HG03175 (cell line): Measurements from ENCODE around the gene IRF7.

Experiments
- ATAC-seq: cut with Tn5 transposase; IDR thresholded peaks from one replicate; pipeline ENCODE4 v1.9.1; 2021; ENCODE audit warnings: mild to moderate bottlenecking, moderate library complexity; ENCODE audit not compliant: unreplicated experiment

IRF7 gene

GRCh38 chr11:609341-609811 lies 6.4 kb downstream of the IRF7 start:
- ATAC-seq: no peak

DNA sequence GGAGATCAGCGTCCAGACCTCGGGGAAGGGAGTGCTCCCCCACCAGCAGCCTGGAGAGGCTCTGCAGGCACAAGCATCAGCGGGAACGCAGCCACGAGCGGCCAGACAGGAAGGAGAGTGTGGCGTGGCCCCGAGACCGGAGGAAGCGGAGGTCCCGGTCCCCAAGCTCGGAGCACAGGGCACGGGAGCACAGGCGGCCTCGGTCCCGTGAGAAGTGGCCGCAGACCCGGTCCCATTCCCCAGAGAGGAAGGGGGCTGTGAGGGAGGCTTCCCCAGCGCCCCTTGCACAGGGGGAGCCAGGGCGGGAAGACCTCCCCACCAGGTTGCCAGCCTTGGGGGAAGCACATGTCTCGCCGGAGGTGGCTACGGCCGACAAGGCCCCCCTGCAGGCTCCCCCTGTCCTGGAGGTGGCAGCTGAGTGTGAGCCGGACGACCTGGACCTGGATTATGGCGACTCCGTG lies 6.9 kb downstream of the IRF7 start:
- no peak for ATAC-seq

DNA sequence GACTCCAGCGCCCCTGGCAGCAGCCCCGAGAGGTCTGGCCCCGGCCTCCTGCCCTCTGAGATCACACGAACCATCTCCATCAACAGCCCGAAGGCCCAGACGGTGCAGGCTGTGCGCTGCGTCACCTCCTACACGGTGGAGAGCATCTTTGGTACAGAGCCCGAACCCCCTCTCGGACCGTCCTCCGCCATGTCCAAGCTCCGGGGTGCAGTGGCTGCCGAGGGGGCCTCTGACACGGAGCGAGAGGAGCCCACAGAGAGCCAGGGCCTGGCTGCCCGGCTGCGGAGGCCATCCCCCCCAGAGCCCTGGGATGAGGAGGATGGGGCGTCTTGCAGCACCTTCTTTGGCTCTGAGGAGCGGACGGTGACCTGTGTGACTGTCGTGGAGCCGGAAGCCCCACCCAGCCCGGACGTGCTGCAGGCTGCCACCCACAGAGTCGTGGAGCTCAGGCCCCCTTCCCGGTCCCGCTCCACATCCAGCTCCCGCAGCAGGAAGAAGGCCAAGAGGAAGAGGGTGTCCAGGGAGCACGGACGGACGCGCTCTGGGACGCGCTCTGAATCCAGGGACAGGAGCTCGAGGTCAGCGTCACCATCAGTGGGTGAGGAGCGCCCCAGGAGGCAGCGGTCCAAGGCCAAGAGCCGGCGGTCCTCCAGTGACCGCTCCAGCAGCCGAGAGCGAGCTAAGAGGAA lies 7.6 kb downstream of the IRF7 start:
- ATAC-seq: no peak

- ATAC-seq: no peak
Measured at GRCh38 chr11:607020-607780, 8.6 kb downstream of the IRF7 start.

DNA sequence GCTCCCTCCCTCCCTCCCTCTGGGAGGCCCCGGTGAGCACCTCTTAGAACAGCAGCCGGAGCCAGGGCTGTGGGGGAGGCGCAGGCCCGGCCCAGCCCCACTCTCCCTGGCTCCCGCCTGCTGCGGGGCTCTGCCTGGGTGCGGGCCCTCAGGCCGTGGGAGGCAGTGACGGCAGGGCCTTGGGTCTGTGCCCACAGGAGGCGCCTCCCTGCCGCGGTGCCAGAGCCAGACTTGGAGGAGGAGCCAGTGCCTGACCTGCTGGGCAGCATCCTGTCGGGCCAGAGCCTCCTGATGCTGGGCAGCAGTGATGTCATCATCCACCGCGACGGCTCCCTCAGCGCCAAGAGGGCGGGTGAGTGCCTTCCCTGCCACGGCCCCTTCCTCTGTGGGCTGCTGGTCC lies 9.5 kb downstream of the IRF7 start:
- ATAC-seq: no peak

DNA sequence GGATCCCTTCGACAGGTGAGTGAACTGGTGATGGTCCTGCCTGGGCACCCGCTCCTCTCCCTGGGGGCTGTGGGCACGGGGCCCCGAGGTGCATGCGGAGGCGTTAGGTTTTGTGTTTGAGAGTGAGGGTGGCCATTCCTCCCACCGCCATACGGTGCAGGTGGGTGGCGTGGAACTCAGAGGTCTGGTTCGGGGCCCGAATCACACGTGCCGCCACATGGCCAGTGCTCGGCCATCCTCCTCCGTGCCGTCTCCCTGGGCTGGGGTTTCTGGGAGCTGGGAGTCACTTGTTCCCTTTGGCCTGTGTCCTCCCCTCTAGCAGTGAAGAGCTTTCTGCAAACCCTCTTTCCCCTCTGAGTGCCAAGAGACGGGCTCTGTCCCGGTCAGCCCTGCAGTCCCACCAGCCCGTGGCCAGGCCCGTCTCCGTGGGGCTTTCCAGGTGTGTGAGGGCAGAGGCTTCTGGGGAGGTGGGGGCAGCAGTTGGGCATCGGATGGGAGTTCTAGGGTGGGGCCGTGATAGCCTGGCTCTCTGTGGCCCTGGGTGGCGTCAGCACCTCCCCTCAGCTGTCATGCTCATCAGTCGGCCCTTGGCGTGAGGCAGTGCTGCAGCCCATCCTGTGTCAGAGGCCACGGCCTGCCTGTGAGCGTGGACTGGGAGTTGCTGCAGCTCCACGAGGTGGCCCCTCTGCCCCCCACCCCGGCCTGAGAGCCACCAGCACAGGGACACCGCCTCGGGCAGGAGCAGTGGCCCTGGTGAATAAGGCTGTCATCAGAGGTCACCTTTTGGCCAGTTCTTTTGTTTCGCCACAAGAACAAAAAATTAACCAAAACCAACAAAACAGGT lies 10.2 kb downstream of the IRF7 start:
- ATAC-seq: no peak

GRCh38 chr11:603154-603553 lies 12.6 kb downstream of the IRF7 start:
- ATAC-seq: no peak

- ATAC-seq: no peak
Measured at GRCh38 chr11:601573-602245, 14.0 kb downstream of the IRF7 start.

- ATAC-seq: no peak
Measured at GRCh38 chr11:598005-598680, 17.6 kb downstream of the IRF7 start.

DNA sequence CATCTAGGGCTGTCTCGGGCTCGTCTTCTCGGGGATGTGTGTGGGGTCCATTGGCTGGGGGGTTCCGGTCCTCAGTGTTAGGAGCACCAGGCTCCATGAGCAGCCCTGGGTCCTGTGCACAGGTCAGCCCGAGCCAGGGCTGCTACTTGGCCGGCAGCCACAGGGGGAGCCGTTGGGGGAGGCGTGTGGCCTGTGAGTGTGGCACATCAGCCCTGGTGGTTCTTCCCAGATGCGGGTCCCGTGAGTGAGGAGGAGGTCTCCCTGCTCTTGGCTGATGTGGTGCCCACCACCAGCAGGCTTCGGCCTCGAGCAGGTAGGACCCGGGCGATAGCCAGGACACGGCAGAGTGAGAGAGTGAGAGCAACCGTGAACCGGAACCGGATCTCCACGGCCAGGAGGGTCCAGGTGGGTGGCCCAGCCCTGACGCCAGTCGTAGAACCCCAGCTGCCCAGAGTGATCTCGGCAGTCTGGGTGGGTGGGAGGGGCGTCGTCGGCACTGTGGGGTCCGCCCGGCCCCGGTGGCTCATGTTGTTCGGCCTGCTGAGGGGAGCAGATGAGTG lies 18.5 kb downstream of the IRF7 start:
- no peak for ATAC-seq

DNA sequence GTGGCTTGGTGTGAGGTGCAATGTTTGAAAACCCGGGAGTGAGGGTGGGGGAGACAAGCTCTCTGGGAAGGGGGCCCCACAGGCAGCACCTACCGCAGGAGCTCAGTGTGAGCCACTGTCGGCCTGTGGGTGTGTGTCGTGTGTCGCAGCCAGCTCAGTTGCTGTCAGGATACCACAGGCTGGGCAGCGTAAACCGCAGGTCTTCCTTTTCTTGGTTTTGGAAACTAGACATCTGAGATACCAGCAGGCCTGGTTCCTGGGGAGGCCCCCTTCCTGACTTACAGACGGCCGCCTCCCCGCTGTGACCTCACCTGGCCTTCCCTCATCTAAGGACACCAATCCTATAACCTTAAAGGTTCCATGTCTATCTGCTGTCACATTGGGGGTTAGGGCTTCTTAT lies 19.4 kb downstream of the IRF7 start:
- ATAC-seq: no peak

DNA sequence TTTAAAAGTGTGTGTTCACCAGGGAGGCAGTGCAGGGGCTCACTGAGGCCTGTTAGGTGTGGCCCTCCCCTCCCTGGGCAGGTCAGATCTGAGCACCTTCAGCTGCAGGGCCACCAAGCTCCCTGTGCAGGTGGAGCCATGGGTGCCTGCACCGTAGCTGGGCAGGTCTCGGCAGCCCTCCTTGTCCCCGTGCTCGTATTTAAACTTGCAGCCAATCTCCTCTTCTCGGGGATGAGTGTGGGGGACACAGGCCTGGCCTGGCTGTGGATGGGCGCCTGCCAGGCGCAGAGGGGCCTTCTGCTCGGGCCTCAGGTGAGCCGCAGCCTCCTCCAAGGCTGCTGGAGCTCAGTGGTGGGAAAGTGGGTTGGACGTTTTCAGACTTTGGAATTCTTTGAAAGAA lies 20.4 kb downstream of the IRF7 start:
- ATAC-seq: no peak

DNA sequence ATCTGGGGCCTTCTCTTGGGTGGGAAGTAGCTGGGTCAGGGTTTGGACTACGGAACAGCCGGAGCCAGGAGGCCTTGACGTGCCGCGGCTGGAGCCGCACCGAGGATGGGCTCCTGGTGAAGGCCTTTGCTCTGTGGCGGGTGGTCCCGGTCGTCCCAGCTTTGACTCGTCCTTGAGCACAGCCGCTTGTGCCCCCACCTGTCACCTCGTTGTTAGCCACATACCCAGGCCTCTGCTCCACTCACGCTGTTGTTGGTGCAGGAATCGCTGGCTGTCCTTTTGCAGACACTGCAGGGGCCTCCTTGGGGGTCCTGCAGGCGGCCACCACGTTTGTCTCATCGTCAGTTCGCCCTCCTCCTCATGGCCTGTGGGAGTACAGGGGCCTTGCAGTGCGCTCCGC lies 22.4 kb downstream of the IRF7 start:
- ATAC-seq: no peak

- ATAC-seq: no peak
Measured at GRCh38 chr11:592918-593317, 22.8 kb downstream of the IRF7 start.

DNA sequence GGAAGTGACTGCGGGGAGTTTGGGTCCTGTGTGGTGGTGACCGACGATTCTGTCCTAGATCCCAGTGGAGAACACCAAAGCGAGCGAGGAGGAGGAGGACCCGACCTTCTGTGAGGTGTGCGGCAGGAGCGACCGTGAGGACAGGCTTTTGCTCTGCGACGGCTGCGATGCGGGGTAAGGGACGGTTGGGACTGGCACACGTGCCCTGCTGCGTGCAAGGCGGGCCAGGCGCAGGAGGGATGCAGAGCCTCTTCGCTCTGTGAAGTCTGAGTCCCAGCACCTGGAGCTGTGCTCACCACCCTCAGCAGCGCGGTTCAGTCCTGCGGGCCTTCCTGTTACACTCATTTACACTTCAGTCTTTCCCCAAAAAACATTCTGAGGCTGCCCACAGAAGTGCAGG lies 23.2 kb downstream of the IRF7 start:
- no peak for ATAC-seq

DNA sequence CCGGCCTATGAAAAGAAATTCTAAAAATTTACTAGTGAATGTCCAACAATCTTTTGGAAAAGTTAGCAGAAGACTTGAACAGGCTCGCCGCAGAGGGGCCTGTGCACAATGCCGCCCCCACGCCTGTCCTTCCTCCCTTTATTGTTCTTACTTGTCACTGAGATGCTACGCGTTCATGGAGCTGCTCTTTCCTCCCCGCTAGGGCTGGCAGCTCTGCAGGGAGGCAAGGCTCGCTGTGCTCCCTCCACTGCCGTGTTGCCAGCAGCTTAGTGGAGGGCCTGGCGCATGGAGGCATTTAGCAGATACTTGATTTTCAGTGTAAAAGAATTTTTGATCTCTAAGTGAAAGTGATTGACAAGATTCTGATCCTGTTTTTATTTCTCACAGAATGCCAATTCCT lies 24.8 kb downstream of the IRF7 start:
- no peak for ATAC-seq

- no peak for ATAC-seq
Measured at GRCh38 chr11:589798-590197, 26.0 kb downstream of the IRF7 start.

GRCh38 chr11:587978-588380 lies 27.8 kb downstream of the IRF7 start:
- no peak for ATAC-seq

- ATAC-seq: no peak
Measured at GRCh38 chr11:587546-587945, 28.2 kb downstream of the IRF7 start.
